IMR-90 (cell line): ENCODE data around the gene KHDRBS1. TPM values are rescaled to one million over a fixed set of nuclear protein-coding genes. Genes with fewer than 3 reads are reported as not detected.

Source experiments
- ATAC-seq: fragments of 200-7000 bp; cut with Tn5 transposase; 2 replicates; pipeline ENCODE4 v1.9.1; 2020; ENCODE audit warnings: low read depth, mild to moderate bottlenecking, moderate library complexity
- BruUV-seq: library from RNA; stranded (reverse); fragments of 400-500 nt; replicated peaks from 2 replicates; lab custom pipeline; 2021; lab: Mats Ljungman, UMichigan
- CTCF ChIA-PET: fragments of 300-600 bp; formaldehyde crosslinking; extraction: SDS; loops from one replicate; lab custom pipeline; 2021; ENCODE audit warnings: antibody characterized with exemption; lab: Yijun Ruan, JAX
- POLR2A ChIA-PET: fragments of 300-600 bp; sonication (Branson Sonifier 250); formaldehyde crosslinking; loops from one replicate; lab custom pipeline; 2022; ENCODE audit warnings: antibody characterized with exemption; ENCODE audit not compliant: unreplicated experiment; lab: Charles Lee
- DNase-seq: peaks from one replicate; pipeline ENCODE4 v3.0.0; 2013
- H2AFZ ChIP-seq: replicated peaks from 2 replicates; pipeline ENCODE3; 2013; ENCODE audit warnings: low read length, mild to moderate bottlenecking; ENCODE audit not compliant: poor library complexity
- H2AK5ac ChIP-seq: 2 replicates; pipeline ENCODE4 v1.6.1; 2013; ENCODE audit warnings: low read depth, low read length, inconsistent platforms
- H2AK9ac ChIP-seq: replicated peaks from 2 replicates; pipeline ENCODE3; 2013; ENCODE audit warnings: mild to moderate bottlenecking, low read depth, low read length, moderate library complexity; ENCODE audit not compliant: poor library complexity
- H2BK120ac ChIP-seq: 2 replicates; pipeline ENCODE4 v1.6.1; 2013; ENCODE audit warnings: low read depth, low read length, inconsistent platforms
- H2BK15ac ChIP-seq: 3 replicates; pipeline ENCODE4 v1.6.1; 2013; ENCODE audit warnings: low read depth, low read length, inconsistent platforms
- H2BK20ac ChIP-seq: 2 replicates; pipeline ENCODE4 v1.6.1; 2013; ENCODE audit warnings: low read depth, mild to moderate bottlenecking, inconsistent platforms, low read length, moderate library complexity
- H2BK5ac ChIP-seq: 2 replicates; pipeline ENCODE4 v1.6.1; 2013; ENCODE audit warnings: mild to moderate bottlenecking, low read depth, low read length, inconsistent platforms; ENCODE audit not compliant: poor library complexity, severe bottlenecking
- H3K14ac ChIP-seq: replicated peaks from 2 replicates; pipeline ENCODE4 v1.6.1; 2013; ENCODE audit warnings: low read depth, low read length, inconsistent platforms
- H3K18ac ChIP-seq: 2 replicates; pipeline ENCODE4 v1.6.1; 2013; ENCODE audit warnings: low read depth, low read length, control low read depth
- H3K23ac ChIP-seq: 2 replicates; pipeline ENCODE4 v1.6.1; 2013; ENCODE audit warnings: low read depth, low read length, inconsistent platforms
- H3K27ac ChIP-seq: 2 replicates; pipeline ENCODE4 v1.5.1; 2013; ENCODE audit warnings: mild to moderate bottlenecking, control low read depth, low read length; ENCODE audit not compliant: insufficient read depth
- H3K27me3 ChIP-seq: 2 replicates; pipeline ENCODE4 v1.6.1; 2013; ENCODE audit warnings: low read length; ENCODE audit not compliant: control insufficient read depth, insufficient read depth
- H3K36me3 ChIP-seq: 2 replicates; pipeline ENCODE4 v1.6.1; 2013; ENCODE audit warnings: low read length, mixed read lengths; ENCODE audit not compliant: control insufficient read depth, insufficient read depth
- H3K4ac ChIP-seq: 2 replicates; pipeline ENCODE4 v1.6.1; 2013; ENCODE audit warnings: low read depth, low read length, inconsistent platforms
- H3K4me1 ChIP-seq: 2 replicates; pipeline ENCODE4 v1.6.1; 2013; ENCODE audit warnings: low read length, mixed read lengths; ENCODE audit not compliant: control insufficient read depth, insufficient read depth
- H3K4me2 ChIP-seq: 2 replicates; pipeline ENCODE4 v1.6.1; 2013; ENCODE audit warnings: low read depth, mild to moderate bottlenecking, control low read depth, low read length, moderate library complexity
- H3K4me3 ChIP-seq: 2 replicates; pipeline ENCODE4 v1.5.1; 2013; ENCODE audit warnings: low read depth, mild to moderate bottlenecking, control low read depth, low read length, moderate library complexity; ENCODE audit not compliant: insufficient read depth
- H3K56ac ChIP-seq: 2 replicates; pipeline ENCODE4 v1.6.1; 2013; ENCODE audit warnings: low read length, inconsistent platforms; ENCODE audit not compliant: insufficient read depth; ENCODE audit errors: extremely low read depth
- H3K79me1 ChIP-seq, 2 experiments: 2 replicates each; pipeline ENCODE4 v1.6.1; 2013; ENCODE audit warnings: low read length in 2 of 2, inconsistent platforms in 1 of 2, low read depth in 1 of 2
- H3K9ac ChIP-seq: 2 replicates; pipeline ENCODE4 v1.6.1; 2013; ENCODE audit warnings: low read depth, low read length, control low read depth
- H3K9me1 ChIP-seq: 2 replicates; pipeline ENCODE4 v1.6.1; 2013; ENCODE audit warnings: low read length, inconsistent platforms; ENCODE audit not compliant: insufficient read depth
- H3K9me3 ChIP-seq: 2 replicates; pipeline ENCODE4 v1.6.1; 2013; ENCODE audit warnings: low read length; ENCODE audit not compliant: control insufficient read depth, insufficient read depth
- H4K20me1 ChIP-seq: 2 replicates; pipeline ENCODE4 v1.6.1; 2013; ENCODE audit warnings: low read length, inconsistent platforms; ENCODE audit not compliant: insufficient read depth
- H4K5ac ChIP-seq: 2 replicates; pipeline ENCODE4 v1.6.1; 2013; ENCODE audit warnings: mild to moderate bottlenecking, low read depth, low read length, control low read depth
- H4K8ac ChIP-seq, 2 experiments: 2 replicates each; pipeline ENCODE4 v1.6.1; 2013; ENCODE audit warnings: low read depth in 2 of 2, low read length in 2 of 2, control low read depth in 1 of 2, inconsistent platforms in 1 of 2
- H4K91ac ChIP-seq: 2 replicates; pipeline ENCODE4 v1.6.1; 2013; ENCODE audit warnings: low read depth, low read length, inconsistent platforms; ENCODE audit not compliant: insufficient read depth
- BHLHE40 ChIP-seq: fragments of 150-350 bp; IDR thresholded peaks from 2 replicates; pipeline ENCODE4 v1.6.1; 2016; ENCODE audit warnings: mild to moderate bottlenecking, low read depth, low read length
- CEBPB ChIP-seq: IDR thresholded peaks from 2 replicates; pipeline ENCODE4 v1.6.1; 2012; ENCODE audit warnings: low read depth, low read length, improper control_type of control experiment
- CHD1 ChIP-seq: IDR thresholded peaks from 2 replicates; pipeline ENCODE4 v1.6.1; 2012; ENCODE audit warnings: low read depth, low read length, improper control_type of control experiment
- CTCF ChIP-seq: conservative IDR thresholded peaks from 2 replicates; pipeline ENCODE4 v1.5.1; 2012; ENCODE audit warnings: mild to moderate bottlenecking, low read depth, low read length, improper control_type of control experiment
- ELK1 ChIP-seq: fragments of 150-350 bp; IDR thresholded peaks from 2 replicates; pipeline ENCODE4 v1.6.1; 2016; ENCODE audit warnings: low read depth, mild to moderate bottlenecking, low read length, moderate library complexity, borderline replicate concordance
- MAFK ChIP-seq: IDR thresholded peaks from 2 replicates; pipeline ENCODE4 v1.6.1; 2012; ENCODE audit warnings: low read depth, low read length, improper control_type of control experiment
- MAZ ChIP-seq: IDR thresholded peaks from 2 replicates; pipeline ENCODE4 v1.6.1; 2012; ENCODE audit warnings: low read depth, mild to moderate bottlenecking, low read length, improper control_type of control experiment, moderate library complexity, borderline replicate concordance
- MXI1 ChIP-seq: IDR thresholded peaks from 2 replicates; pipeline ENCODE4 v1.6.1; 2012; ENCODE audit warnings: low read depth, mild to moderate bottlenecking, low read length, moderate library complexity, borderline replicate concordance
- NFE2L2 ChIP-seq: fragments of 150-350 bp; IDR thresholded peaks from 2 replicates; pipeline ENCODE4 v1.6.1; 2016; ENCODE audit warnings: low read depth, mild to moderate bottlenecking, low read length
- RAD21 ChIP-seq: IDR thresholded peaks from 2 replicates; pipeline ENCODE4 v1.6.1; 2012; ENCODE audit warnings: low read length, improper control_type of control experiment
- RCOR1 ChIP-seq: IDR thresholded peaks from 2 replicates; pipeline ENCODE4 v1.6.1; 2012; ENCODE audit warnings: mild to moderate bottlenecking, low read length, improper control_type of control experiment; ENCODE audit not compliant: insufficient replicate concordance
- RFX5 ChIP-seq: IDR thresholded peaks from 2 replicates; pipeline ENCODE4 v1.8.0; 2012; ENCODE audit warnings: low read depth, mild to moderate bottlenecking, low read length, moderate library complexity
- SMC3 ChIP-seq: fragments of 150-350 bp; IDR thresholded peaks from 2 replicates; pipeline ENCODE4 v1.6.1; 2016; ENCODE audit warnings: low read depth, mild to moderate bottlenecking, antibody characterized with exemption, low read length, moderate library complexity
- WGBS, 2 experiments: methylation state at CpG; one replicate each; pipeline versions ENCODE4 v1.1.5 to v1.1.7; 2013; ENCODE audit warnings: missing lambda C conversion rate in 2 of 2; ENCODE audit not compliant: insufficient read length in 1 of 2; ENCODE audit errors: extremely low coverage in 2 of 2; 5-methylcytosine and 5-hydroxymethylcytosine counted together
- dilution Hi-C: fragments of 300-500 bp; cut with HindIII; formaldehyde crosslinking; loops from one replicate; pipeline ENCODE4 v1.14.3; 2018; ENCODE audit warnings: low sequenced_read_pairs; ENCODE audit not compliant: unreplicated experiment
- in situ Hi-C: fragments of 300-500 bp; cut with MboI; formaldehyde crosslinking; loops from 3 replicates; pipeline ENCODE4 v1.14.3; 2019; ENCODE audit warnings: low sequenced_read_pairs, inconsistent platforms, mixed read lengths
- intact Hi-C: fragments of 100-400 bp; cut with micrococcal nuclease; formaldehyde crosslinking; loops from 2 replicates; pipeline ENCODE4 v1.10.0; 2022
- polyA plus RNA-seq, 3 experiments: library from polyadenylated mRNA; depleted of rRNA; stranded (reverse); fragments of >200 nt; gene quantifications; 2 replicates each; pipeline ENCODE4 v1.2.3, GENCODE V29; 2012; ENCODE audit warnings: low replicate concordance in 1 of 3
- total RNA-seq: library from RNA; depleted of rRNA; stranded (reverse); fragments of >200 nt; gene quantifications from 2 replicates; pipeline ENCODE4 v1.2.3, GENCODE V29; 2012

Gene KHDRBS1
- total and polyA plus RNA-seq, 2 of the 4 experiments (the other 2 are of a cell fraction) = 33.7 to 67.6 TPM

GRCh38 chr1:32031578-32032274 lies 18.1 kb downstream of the KHDRBS1 start (continued):
- TF ChIP-seq RFX5 = no peak

GRCh38 chr1:32032275-32032615 lies 18.6 kb downstream of the KHDRBS1 start:
- H2BK20ac ChIP-seq = no peak overlapping the region
- no peak overlapping the region for H2AFZ ChIP-seq
- no CpG with 5 or more reads among the region's 2 CpGs for WGBS, 2 experiments
- peaks cover 24% of the 10 kb centered on the region for H3K36me3 ChIP-seq
- no peak for DNase-seq
- no peak overlapping the region for H2AK5ac ChIP-seq
- intact Hi-C loops = no loop called here
- peak overlapping the region; percentile 17; the same call in 1 of the 2 replicates for H3K9ac ChIP-seq
- ChIA-PET POLR2A (no interaction called here), CTCF (interaction anchor here (1.0 kb wide), 1 partner anchor 11 kb away, joined by 5 read pairs; no protein-coding TSS in a partner anchor)
- no TSS peak for BruUV-seq
- in situ Hi-C loops = no loop called here
- H2BK120ac ChIP-seq = no peak overlapping the region
- peaks cover 93% of the 10 kb centered on the region for H4K20me1 ChIP-seq
- 0 out of 2 replicates have a peak overlapping the region, but pooled peaks have one; percentile 6 for H3K18ac ChIP-seq
- H3K79me1 ChIP-seq = peaks cover 21 to 62% of the 10 kb centered on the region in 2 experiments
- H3K9me3 ChIP-seq = no peaks in the 10 kb centered on the region
- peak overlapping the region; percentile 26; the same call in 1 of the 2 replicates for H3K23ac ChIP-seq
- no peak for ATAC-seq
- peak overlapping the region; percentile 54 for H2BK5ac ChIP-seq
- dilution Hi-C loops = no loop called here
- no peaks in the 10 kb centered on the region for H3K27me3 ChIP-seq
- H2BK15ac ChIP-seq = no peak overlapping the region
- peaks cover 9% of the 10 kb centered on the region; the same call in 1 of the 2 replicates for H3K4me1 ChIP-seq
- H4K91ac ChIP-seq = no peak overlapping the region
- no peak overlapping the region for H3K4me3 ChIP-seq
- no peak overlapping the region for H3K27ac ChIP-seq
- no peak overlapping the region for H3K4ac ChIP-seq
- H4K5ac ChIP-seq = no peak overlapping the region
- peak overlapping the region; percentile 77; the same call in 1 of the 2 replicates for H3K4me2 ChIP-seq
- no peak overlapping the region for H2AK9ac ChIP-seq
- peaks cover 27% of the 10 kb centered on the region for H3K9me1 ChIP-seq
- no peak overlapping the region for H3K56ac ChIP-seq
- H3K14ac ChIP-seq = no peak overlapping the region
- H4K8ac ChIP-seq = no peak overlapping the region
- TF ChIP-seq MAFK (no peak), SMC3 (no peak), ELK1 (no peak), RFX5 (no peak), RAD21 (no peak), CHD1 (no peak), RCOR1 (no peak), NFE2L2 (no peak), MXI1 (no peak), MAZ (no peak), CEBPB (no peak), BHLHE40 (no peak), CTCF (no peak)
